Activated CD4-positive, alpha-beta T cell treated with anti-CD3 and anti-CD28 coated beads for 36 hours (primary cell): ENCODE results near the gene PPIA. TPM values are rescaled to one million over a fixed set of nuclear protein-coding genes. Genes with fewer than 3 reads are reported as not detected.

Experiments
- ATAC-seq: fragments of 200-7000 bp; cut with Tn5 transposase; one replicate; pipeline ENCODE4 v1.10.0; 2021; ENCODE audit warnings: mild to moderate bottlenecking, moderate library complexity
- CTCF ChIA-PET: fragments of 350-600 bp; sonication (Branson Sonifier 250); formaldehyde crosslinking; loops from one replicate; lab custom pipeline; 2021; ENCODE audit warnings: antibody characterized with exemption; lab: Charles Lee
- POLR2A ChIA-PET: fragments of 350-600 bp; sonication (Branson Sonifier 250); formaldehyde crosslinking; loops from one replicate; lab custom pipeline; 2021; ENCODE audit warnings: antibody characterized with exemption, inconsistent platforms; lab: Charles Lee
- DNase-seq: peaks from one replicate; pipeline ENCODE4 v3.0.0-alpha.2; 2020
- H3K27ac Mint-ChIP-seq: one replicate; pipeline ENCODE4 v1.8.0; 2021; ENCODE audit warnings: mixed read lengths
- H3K27me3 Mint-ChIP-seq: one replicate; pipeline ENCODE4 v1.8.0; 2021; ENCODE audit warnings: mixed read lengths
- H3K36me3 Mint-ChIP-seq: one replicate; pipeline ENCODE4 v1.8.0; 2021; ENCODE audit warnings: low read depth, mixed read lengths
- H3K4me1 Mint-ChIP-seq: one replicate; pipeline ENCODE4 v1.8.0; 2021; ENCODE audit warnings: mixed read lengths
- H3K4me3 Mint-ChIP-seq: one replicate; pipeline ENCODE4 v1.8.0; 2021; ENCODE audit warnings: mild to moderate bottlenecking, moderate library complexity, mixed read lengths
- H3K9me3 Mint-ChIP-seq: one replicate; pipeline ENCODE4 v1.8.0; 2021; ENCODE audit warnings: low read depth, mixed read lengths
- intact Hi-C, 2 experiments: fragments of 100-400 bp; cut with DNase I in 1 of 2; cut with micrococcal nuclease in 1 of 2; formaldehyde crosslinking; loops; one replicate each; pipeline versions ENCODE4 v1.14.2 to v1.15.1; 2022 to 2024; cut with DNase I, micrococcal nuclease
- total RNA-seq, 2 experiments: library from RNA; stranded (reverse); gene quantifications; one replicate each; pipeline ENCODE4 v1.2.3, GENCODE V29; 2021

PPIA gene
- total RNA-seq, 2 experiments from 2014 or later: 2,017 to 2,916 TPM

GRCh38 chr7:44849885-44850544 lies 53.5 kb downstream of the PPIA start:
- H3K4me1 Mint-ChIP-seq: peaks cover 35% of the 10 kb centered on the region

DNA sequence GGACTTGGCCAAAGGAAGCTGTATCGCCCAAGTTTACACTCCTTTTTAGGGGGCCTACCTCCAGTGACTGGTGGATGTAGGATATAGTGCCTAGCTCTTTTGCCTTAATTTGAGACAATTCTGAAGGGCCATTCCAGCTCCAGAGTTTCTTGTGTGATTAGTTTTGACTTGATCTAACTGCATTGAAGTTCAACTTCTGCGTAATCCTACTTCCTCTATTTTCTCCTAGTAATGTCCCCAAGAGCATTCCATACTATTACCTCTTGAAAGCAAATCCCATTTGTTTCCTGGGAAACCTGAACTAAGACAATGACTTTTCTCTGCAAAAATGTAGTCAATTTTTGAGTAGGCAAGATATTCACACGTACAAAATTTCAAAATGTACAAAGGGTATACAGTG lies 56.1 kb downstream of the PPIA start:
- CTCF ChIA-PET: interaction anchor here (1.1 to 1.7 kb wide), 4 partner anchors 32 to 73 kb away, joined by 4 to 6 read pairs (median 6); no protein-coding TSS in a partner anchor
- POLR2A ChIA-PET: interaction anchor here (1.1 kb wide), 1 partner anchor 246 kb away, joined by 3 read pairs; the partner anchor contains the start of gene OGDH
- ATAC-seq (no peak), DNase-seq (no peak)
- no peaks in the 10 kb centered on the region for H3K27me3 Mint-ChIP-seq
- peaks cover 31% of the 10 kb centered on the region for H3K4me1 Mint-ChIP-seq
- no peaks in the 10 kb centered on the region for H3K9me3 Mint-ChIP-seq
- H3K27ac Mint-ChIP-seq: no peak overlapping the region
- no peak overlapping the region for H3K4me3 Mint-ChIP-seq
- intact Hi-C loops: no loop called here
- H3K36me3 Mint-ChIP-seq: peaks cover 7% of the 10 kb centered on the region

More at GRCh38 chr7:44849885-44850544, 53.5 kb downstream of the PPIA start:
- POLR2A ChIA-PET: interaction anchor here (0.6 to 4.0 kb wide), 14 partner anchors 35 to 276 kb away, joined by 3 to 36 read pairs (median 4); partner anchors contain the start of genes DDX56, PPIA, PURB and TMED4
- Mint-ChIP-seq H3K36me3 (peaks cover 11% of the 10 kb centered on the region), H3K9me3 (no peaks in the 10 kb centered on the region), H3K27me3 (no peaks in the 10 kb centered on the region), H3K27ac (peak overlapping the region; percentile 99), H3K4me3 (peak overlapping the region; percentile 95)
- CTCF ChIA-PET: interaction anchor here (0.7 to 2.9 kb wide), 10 partner anchors 15 to 239 kb away, joined by 3 to 21 read pairs (median 4); partner anchors contain the start of gene PURB
- no peak for ATAC-seq
- no peak for DNase-seq
- intact Hi-C loops: loop anchor here (2.0 kb wide), 4 partner anchors 65 to 287 kb away; partner anchors contain the start of gene TBRG4 (in 1 of the 2)

Other genes with a start within 250 kb of the PPIA start
- gene DDX56, start 222.8 kb upstream of the PPIA start, total RNA-seq: 100 to 1,000 TPM in 1 of 2 experiments, 10 to 100 TPM in 1; 98.5 to 104 TPM
- 10 to 100 TPM; 71.6 to 73.0 TPM for gene TMED4, start 214.4 kb upstream of the PPIA start, total RNA-seq
- 10 to 100 TPM; 80.3 to 90.1 TPM for gene OGDH, start 190.1 kb upstream of the PPIA start, total RNA-seq
- 100 to 1,000 TPM in 1 of 2 experiments, 10 to 100 TPM in 1; 82.8 to 106 TPM for gene ZMIZ2, start 47.8 kb upstream of the PPIA start, total RNA-seq
- gene H2AZ2, start 51.4 kb downstream of the PPIA start, total RNA-seq: 100 to 1,000 TPM; 148 to 275 TPM
- gene PURB, start 88.8 kb downstream of the PPIA start, total RNA-seq: 10 to 100 TPM; 18.8 to 20.8 TPM
- 100 to 1,000 TPM; 369 to 376 TPM for gene MYO1G, start 182.3 kb downstream of the PPIA start, total RNA-seq
- gene CCM2, start 203.5 kb downstream of the PPIA start, total RNA-seq: 10 to 100 TPM; 70.1 to 80.1 TPM